GM23338 (cell line): ENCODE results near the gene UCHL1. TPM values are rescaled to one million over a fixed set of nuclear protein-coding genes. Genes with fewer than 3 reads are reported as not detected.
A peak's percentile ranks its signal among the peaks of the same experiment; 100 is the strongest.

ENCODE experiments used
- ATAC-seq: fragments of 200-7000 bp; cut with Tn5 transposase; 3 replicates; pipeline ENCODE4 v1.9.1; 2020
- DNase-seq: peaks from one replicate; pipeline ENCODE4 v3.0.0-alpha.2; 2015; ENCODE audit warnings: low spot score
- H2AFZ ChIP-seq: fragments of 200-600 bp; sonication (generic); 2 replicates; pipeline ENCODE4 v1.8.0; 2016; ENCODE audit warnings: antibody characterized with exemption, mild to moderate bottlenecking, moderate library complexity
- H3F3A ChIP-seq: fragments of 200-600 bp; sonication (generic); replicated peaks from 2 replicates; pipeline ENCODE4 v1.8.0; 2017; ENCODE audit warnings: antibody characterized with exemption, mixed run types, low read depth
- H3K27ac ChIP-seq: fragments of 200-600 bp; sonication (generic); 2 replicates; pipeline ENCODE4 v1.6.1; 2016; ENCODE audit warnings: low read depth
- H3K27me3 ChIP-seq: fragments of 200-600 bp; sonication (generic); 2 replicates; pipeline ENCODE4 v1.8.0; 2016; ENCODE audit warnings: mild to moderate bottlenecking, mixed run types, moderate library complexity; ENCODE audit not compliant: insufficient read depth
- H3K36me3 ChIP-seq: fragments of 200-600 bp; sonication (generic); 2 replicates; pipeline ENCODE4 v1.8.0; 2016; ENCODE audit warnings: mild to moderate bottlenecking; ENCODE audit not compliant: insufficient read depth
- H3K4me1 ChIP-seq: fragments of 200-600 bp; sonication (generic); 2 replicates; pipeline ENCODE4 v1.8.0; 2016; ENCODE audit warnings: mild to moderate bottlenecking, moderate library complexity; ENCODE audit not compliant: insufficient read depth
- H3K4me2 ChIP-seq: fragments of 200-600 bp; sonication (generic); 2 replicates; pipeline ENCODE4 v1.7.1; 2017; ENCODE audit warnings: mixed run types
- H3K4me3 ChIP-seq: fragments of 200-600 bp; sonication (generic); 2 replicates; pipeline ENCODE4 v1.6.1; 2016; ENCODE audit warnings: mixed run types
- H3K79me2 ChIP-seq: fragments of 200-600 bp; sonication (generic); replicated peaks from 2 replicates; pipeline ENCODE4 v1.8.0; 2017; ENCODE audit warnings: mild to moderate bottlenecking; ENCODE audit not compliant: insufficient read depth
- H3K9me2 ChIP-seq: fragments of 200-600 bp; sonication (generic); 2 replicates; pipeline ENCODE4 v1.8.0; 2017; ENCODE audit not compliant: insufficient read depth
- H4K20me1 ChIP-seq: fragments of 200-600 bp; sonication (generic); replicated peaks from 2 replicates; pipeline ENCODE4 v1.8.0; 2017; ENCODE audit warnings: mild to moderate bottlenecking; ENCODE audit not compliant: insufficient read depth
- H3K27ac Mint-ChIP-seq: 2 replicates; pipeline ENCODE4 v1.8.0; 2020; ENCODE audit warnings: inconsistent platforms, mild to moderate bottlenecking, moderate library complexity, mixed read lengths
- H3K27me3 Mint-ChIP-seq: 3 replicates; pipeline ENCODE4 v1.8.0; 2022; ENCODE audit warnings: low read depth, mild to moderate bottlenecking, moderate library complexity, mixed read lengths, inconsistent platforms; ENCODE audit not compliant: insufficient read depth, poor library complexity
- H3K36me3 Mint-ChIP-seq: 3 replicates; pipeline ENCODE4 v1.8.0; 2021; ENCODE audit warnings: low read depth, mild to moderate bottlenecking, inconsistent platforms, moderate library complexity, mixed read lengths
- H3K4me1 Mint-ChIP-seq: 3 replicates; pipeline ENCODE4 v1.8.0; 2020; ENCODE audit warnings: mild to moderate bottlenecking, inconsistent platforms, mixed read lengths
- H3K4me3 Mint-ChIP-seq: 3 replicates; pipeline ENCODE4 v1.8.0; 2021; ENCODE audit warnings: moderate library complexity, mild to moderate bottlenecking, inconsistent platforms, mixed read lengths
- H3K9me3 Mint-ChIP-seq: 3 replicates; pipeline ENCODE4 v1.8.0; 2020; ENCODE audit warnings: moderate library complexity, mild to moderate bottlenecking, inconsistent platforms, mixed read lengths
- CREB1 ChIP-seq: fragments of 250-450 bp; sonication (Bioruptor Pico); IDR thresholded peaks from 2 replicates; pipeline ENCODE4 v1.5.0; 2020; ENCODE audit warnings: low read depth, mild to moderate bottlenecking, moderate library complexity
- ETS1 ChIP-seq: IDR thresholded peaks from 2 replicates; pipeline ENCODE4 v1.6.1; 2016; ENCODE audit warnings: antibody characterized with exemption
- EZH2 ChIP-seq: fragments of 200-600 bp; sonication (generic); IDR thresholded peaks from one replicate; pipeline ENCODE4 v1.8.0; 2017; ENCODE audit warnings: antibody characterized with exemption, mild to moderate bottlenecking, low read depth; ENCODE audit not compliant: unreplicated experiment
- EZH2phosphoT487 ChIP-seq: fragments of 200-600 bp; sonication (generic); IDR thresholded peaks from one replicate; pipeline ENCODE4 v1.8.1; 2018; ENCODE audit warnings: antibody characterized with exemption; ENCODE audit not compliant: unreplicated experiment
- JUNB ChIP-seq: IDR thresholded peaks from one replicate; pipeline ENCODE4 v1.6.1; 2016; ENCODE audit warnings: antibody characterized with exemption; ENCODE audit not compliant: unreplicated experiment
- NANOG ChIP-seq: IDR thresholded peaks from 2 replicates; pipeline ENCODE4 v1.6.1; 2016; ENCODE audit warnings: antibody characterized with exemption, borderline replicate concordance
- POLR2AphosphoS5 ChIP-seq: IDR thresholded peaks from 2 replicates; pipeline ENCODE4 v1.6.1; 2016; ENCODE audit warnings: antibody characterized with exemption, low read depth
- STAT1 ChIP-seq: IDR thresholded peaks from one replicate; pipeline ENCODE4 v1.6.1; 2016; ENCODE audit warnings: antibody characterized with exemption; ENCODE audit not compliant: unreplicated experiment
- ZNF114 ChIP-seq: fragments of 250-450 bp; sonication (Bioruptor Pico); IDR thresholded peaks from 2 replicates; pipeline ENCODE4 v1.5.0; 2020; ENCODE audit warnings: mild to moderate bottlenecking, moderate library complexity
- ZNF331 ChIP-seq: fragments of 250-450 bp; sonication (Bioruptor Pico); IDR thresholded peaks from 2 replicates; pipeline ENCODE4 v1.5.0; 2020; ENCODE audit warnings: low read depth, mild to moderate bottlenecking, moderate library complexity
- polyA plus RNA-seq: library from polyadenylated mRNA; unstranded; fragments of >200 nt; fragmentation: Nextera tagmentation; extraction: Ambion mirVana; gene quantifications from 2 replicates; pipeline ENCODE4 v1.2.1, GENCODE V29; 2016
- total RNA-seq: library from RNA; depleted of rRNA; stranded (reverse); fragments of >200 nt; shearing (Covaris generic); gene quantifications from 2 replicates; pipeline ENCODE4 v1.2.3, GENCODE V29; 2014
- TF ChIP-seq, protein P1 (sequence below): IDR thresholded peaks from one replicate; pipeline ENCODE4 v1.6.1; 2018; ENCODE audit warnings: antibody characterized with exemption; ENCODE audit not compliant: unreplicated experiment
- TF ChIP-seq, protein P2 (sequence below), 2 experiments: fragments of 200-600 bp in 1 of 2; sonication (generic) in 1 of 2; conservative IDR thresholded peaks; 2 replicates each; pipeline versions ENCODE4 v1.5.1 to v1.6.1; 2016 to 2017; ENCODE audit warnings: antibody characterized with exemption in 2 of 2, low read depth in 2 of 2, mild to moderate bottlenecking in 2 of 2, moderate library complexity in 1 of 2
- TF ChIP-seq, protein P3 (sequence below): fragments of 250-450 bp; sonication (Bioruptor Pico); IDR thresholded peaks from 2 replicates; pipeline ENCODE4 v1.5.0; 2020; ENCODE audit warnings: mild to moderate bottlenecking, moderate library complexity

Gene UCHL1
- total and polyA plus RNA-seq, 2 experiments from 2014 or later = 998 to 1,758 TPM

DNA sequence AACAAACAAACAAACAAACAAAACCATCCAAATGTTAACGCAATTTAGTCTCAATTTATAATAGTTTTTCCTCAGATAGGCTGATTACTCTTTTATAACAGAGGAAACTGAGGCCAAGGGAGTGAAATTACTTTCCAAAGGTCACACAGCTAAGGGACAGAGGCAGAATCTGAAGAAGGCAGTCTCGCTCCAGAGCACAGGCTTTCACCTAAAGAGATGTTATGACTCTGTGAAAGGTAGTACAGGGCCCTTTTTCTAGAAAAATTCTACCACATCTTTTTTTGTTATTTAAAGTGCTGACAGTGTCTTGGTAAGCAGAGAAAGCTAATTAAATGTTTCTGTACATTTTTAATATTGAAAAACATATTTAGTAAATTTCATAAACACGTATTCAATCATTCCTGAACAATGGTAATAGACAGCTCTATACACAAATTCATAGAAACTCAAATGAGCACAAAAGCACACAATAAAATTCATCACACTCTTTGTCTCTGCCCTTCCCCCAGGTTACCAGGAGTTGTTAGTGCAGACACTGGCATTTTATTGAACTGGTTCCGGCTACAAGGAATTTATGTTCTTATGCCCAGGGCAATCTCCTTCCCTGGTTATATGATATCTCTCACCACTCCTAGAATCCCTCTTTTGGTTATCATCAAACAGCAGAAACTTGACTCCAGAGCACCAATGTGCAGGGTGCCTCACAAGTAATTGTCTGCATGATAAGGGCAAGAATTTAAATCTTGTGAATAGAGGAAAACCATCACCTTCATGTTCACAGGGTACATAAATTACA is 34.7 kb upstream of the UCHL1 start:
- Histone ChIP-seq H3K4me1 (peaks cover 13% of the 10 kb centered on the region), H3F3A (no peaks in the 10 kb centered on the region), H3K4me3 (no peak overlapping the region), H3K79me2 (no peaks in the 10 kb centered on the region), H3K27me3 (no peaks in the 10 kb centered on the region), H3K4me2 (peak overlapping the region; percentile 48), H3K27ac (no peak overlapping the region), H4K20me1 (no peaks in the 10 kb centered on the region), H3K36me3 (no peaks in the 10 kb centered on the region), H3K9me2 (no peaks in the 10 kb centered on the region), H2AFZ (0 out of 2 replicates have a peak overlapping the region, but pooled peaks have one; percentile 18)
- Mint-ChIP-seq H3K36me3 (no peaks in the 10 kb centered on the region), H3K27me3 (peaks cover 5% of the 10 kb centered on the region), H3K4me3 (no peak overlapping the region), H3K27ac (no peak overlapping the region), H3K4me1 (peaks cover 23% of the 10 kb centered on the region), H3K9me3 (no peaks in the 10 kb centered on the region)
- ATAC-seq (no peak), DNase-seq (no peak)
- TF ChIP-seq ZNF331 (no peak), ZNF114 (CRISPR knock-in tag) (no peak), NANOG (no peak), ETS1 (no peak), EZH2phosphoT487 (no peak), POLR2AphosphoS5 (no peak), JUNB (no peak), EZH2 (no peak), STAT1 (no peak), CREB1 (no peak)
- TF ChIP-seq, protein P1, sequence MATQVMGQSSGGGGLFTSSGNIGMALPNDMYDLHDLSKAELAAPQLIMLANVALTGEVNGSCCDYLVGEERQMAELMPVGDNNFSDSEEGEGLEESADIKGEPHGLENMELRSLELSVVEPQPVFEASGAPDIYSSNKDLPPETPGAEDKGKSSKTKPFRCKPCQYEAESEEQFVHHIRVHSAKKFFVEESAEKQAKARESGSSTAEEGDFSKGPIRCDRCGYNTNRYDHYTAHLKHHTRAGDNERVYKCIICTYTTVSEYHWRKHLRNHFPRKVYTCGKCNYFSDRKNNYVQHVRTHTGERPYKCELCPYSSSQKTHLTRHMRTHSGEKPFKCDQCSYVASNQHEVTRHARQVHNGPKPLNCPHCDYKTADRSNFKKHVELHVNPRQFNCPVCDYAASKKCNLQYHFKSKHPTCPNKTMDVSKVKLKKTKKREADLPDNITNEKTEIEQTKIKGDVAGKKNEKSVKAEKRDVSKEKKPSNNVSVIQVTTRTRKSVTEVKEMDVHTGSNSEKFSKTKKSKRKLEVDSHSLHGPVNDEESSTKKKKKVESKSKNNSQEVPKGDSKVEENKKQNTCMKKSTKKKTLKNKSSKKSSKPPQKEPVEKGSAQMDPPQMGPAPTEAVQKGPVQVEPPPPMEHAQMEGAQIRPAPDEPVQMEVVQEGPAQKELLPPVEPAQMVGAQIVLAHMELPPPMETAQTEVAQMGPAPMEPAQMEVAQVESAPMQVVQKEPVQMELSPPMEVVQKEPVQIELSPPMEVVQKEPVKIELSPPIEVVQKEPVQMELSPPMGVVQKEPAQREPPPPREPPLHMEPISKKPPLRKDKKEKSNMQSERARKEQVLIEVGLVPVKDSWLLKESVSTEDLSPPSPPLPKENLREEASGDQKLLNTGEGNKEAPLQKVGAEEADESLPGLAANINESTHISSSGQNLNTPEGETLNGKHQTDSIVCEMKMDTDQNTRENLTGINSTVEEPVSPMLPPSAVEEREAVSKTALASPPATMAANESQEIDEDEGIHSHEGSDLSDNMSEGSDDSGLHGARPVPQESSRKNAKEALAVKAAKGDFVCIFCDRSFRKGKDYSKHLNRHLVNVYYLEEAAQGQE = no peak
- TF ChIP-seq, protein P2, sequence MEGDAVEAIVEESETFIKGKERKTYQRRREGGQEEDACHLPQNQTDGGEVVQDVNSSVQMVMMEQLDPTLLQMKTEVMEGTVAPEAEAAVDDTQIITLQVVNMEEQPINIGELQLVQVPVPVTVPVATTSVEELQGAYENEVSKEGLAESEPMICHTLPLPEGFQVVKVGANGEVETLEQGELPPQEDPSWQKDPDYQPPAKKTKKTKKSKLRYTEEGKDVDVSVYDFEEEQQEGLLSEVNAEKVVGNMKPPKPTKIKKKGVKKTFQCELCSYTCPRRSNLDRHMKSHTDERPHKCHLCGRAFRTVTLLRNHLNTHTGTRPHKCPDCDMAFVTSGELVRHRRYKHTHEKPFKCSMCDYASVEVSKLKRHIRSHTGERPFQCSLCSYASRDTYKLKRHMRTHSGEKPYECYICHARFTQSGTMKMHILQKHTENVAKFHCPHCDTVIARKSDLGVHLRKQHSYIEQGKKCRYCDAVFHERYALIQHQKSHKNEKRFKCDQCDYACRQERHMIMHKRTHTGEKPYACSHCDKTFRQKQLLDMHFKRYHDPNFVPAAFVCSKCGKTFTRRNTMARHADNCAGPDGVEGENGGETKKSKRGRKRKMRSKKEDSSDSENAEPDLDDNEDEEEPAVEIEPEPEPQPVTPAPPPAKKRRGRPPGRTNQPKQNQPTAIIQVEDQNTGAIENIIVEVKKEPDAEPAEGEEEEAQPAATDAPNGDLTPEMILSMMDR (conservative IDR thresholded peaks at IDR 0.05; ENCODE audit: low read depth in 2 of 2) = no peak
- TF ChIP-seq, protein P3, sequence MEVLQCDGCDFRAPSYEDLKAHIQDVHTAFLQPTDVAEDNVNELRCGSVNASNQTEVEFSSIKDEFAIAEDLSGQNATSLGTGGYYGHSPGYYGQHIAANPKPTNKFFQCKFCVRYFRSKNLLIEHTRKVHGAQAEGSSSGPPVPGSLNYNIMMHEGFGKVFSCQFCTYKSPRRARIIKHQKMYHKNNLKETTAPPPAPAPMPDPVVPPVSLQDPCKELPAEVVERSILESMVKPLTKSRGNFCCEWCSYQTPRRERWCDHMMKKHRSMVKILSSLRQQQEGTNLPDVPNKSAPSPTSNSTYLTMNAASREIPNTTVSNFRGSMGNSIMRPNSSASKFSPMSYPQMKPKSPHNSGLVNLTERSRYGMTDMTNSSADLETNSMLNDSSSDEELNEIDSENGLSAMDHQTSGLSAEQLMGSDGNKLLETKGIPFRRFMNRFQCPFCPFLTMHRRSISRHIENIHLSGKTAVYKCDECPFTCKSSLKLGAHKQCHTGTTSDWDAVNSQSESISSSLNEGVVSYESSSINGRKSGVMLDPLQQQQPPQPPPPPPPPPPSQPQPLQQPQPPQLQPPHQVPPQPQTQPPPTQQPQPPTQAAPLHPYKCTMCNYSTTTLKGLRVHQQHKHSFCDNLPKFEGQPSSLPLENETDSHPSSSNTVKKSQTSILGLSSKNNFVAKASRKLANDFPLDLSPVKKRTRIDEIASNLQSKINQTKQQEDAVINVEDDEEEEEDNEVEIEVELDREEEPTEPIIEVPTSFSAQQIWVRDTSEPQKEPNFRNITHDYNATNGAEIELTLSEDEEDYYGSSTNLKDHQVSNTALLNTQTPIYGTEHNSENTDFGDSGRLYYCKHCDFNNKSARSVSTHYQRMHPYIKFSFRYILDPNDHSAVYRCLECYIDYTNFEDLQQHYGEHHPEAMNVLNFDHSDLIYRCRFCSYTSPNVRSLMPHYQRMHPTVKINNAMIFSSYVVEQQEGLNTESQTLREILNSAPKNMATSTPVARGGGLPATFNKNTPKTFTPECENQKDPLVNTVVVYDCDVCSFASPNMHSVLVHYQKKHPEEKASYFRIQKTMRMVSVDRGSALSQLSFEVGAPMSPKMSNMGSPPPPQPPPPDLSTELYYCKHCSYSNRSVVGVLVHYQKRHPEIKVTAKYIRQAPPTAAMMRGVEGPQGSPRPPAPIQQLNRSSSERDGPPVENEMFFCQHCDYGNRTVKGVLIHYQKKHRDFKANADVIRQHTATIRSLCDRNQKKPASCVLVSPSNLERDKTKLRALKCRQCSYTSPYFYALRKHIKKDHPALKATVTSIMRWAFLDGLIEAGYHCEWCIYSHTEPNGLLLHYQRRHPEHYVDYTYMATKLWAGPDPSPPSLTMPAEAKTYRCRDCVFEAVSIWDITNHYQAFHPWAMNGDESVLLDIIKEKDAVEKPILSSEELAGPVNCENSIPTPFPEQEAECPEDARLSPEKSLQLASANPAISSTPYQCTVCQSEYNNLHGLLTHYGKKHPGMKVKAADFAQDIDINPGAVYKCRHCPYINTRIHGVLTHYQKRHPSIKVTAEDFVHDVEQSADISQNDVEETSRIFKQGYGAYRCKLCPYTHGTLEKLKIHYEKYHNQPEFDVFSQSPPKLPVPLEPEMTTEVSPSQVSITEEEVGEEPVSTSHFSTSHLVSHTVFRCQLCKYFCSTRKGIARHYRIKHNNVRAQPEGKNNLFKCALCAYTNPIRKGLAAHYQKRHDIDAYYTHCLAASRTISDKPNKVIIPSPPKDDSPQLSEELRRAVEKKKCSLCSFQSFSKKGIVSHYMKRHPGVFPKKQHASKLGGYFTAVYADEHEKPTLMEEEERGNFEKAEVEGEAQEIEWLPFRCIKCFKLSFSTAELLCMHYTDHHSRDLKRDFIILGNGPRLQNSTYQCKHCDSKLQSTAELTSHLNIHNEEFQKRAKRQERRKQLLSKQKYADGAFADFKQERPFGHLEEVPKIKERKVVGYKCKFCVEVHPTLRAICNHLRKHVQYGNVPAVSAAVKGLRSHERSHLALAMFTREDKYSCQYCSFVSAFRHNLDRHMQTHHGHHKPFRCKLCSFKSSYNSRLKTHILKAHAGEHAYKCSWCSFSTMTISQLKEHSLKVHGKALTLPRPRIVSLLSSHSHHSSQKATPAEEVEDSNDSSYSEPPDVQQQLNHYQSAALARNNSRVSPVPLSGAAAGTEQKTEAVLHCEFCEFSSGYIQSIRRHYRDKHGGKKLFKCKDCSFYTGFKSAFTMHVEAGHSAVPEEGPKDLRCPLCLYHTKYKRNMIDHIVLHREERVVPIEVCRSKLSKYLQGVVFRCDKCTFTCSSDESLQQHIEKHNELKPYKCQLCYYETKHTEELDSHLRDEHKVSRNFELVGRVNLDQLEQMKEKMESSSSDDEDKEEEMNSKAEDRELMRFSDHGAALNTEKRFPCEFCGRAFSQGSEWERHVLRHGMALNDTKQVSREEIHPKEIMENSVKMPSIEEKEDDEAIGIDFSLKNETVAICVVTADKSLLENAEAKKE = no peak
